H1 (cell line): ENCODE results near the gene MYO16. TPM values are rescaled to one million over a fixed set of nuclear protein-coding genes. Genes with fewer than 3 reads are reported as not detected.

Experiments used
- CTCF ChIA-PET: fragments of 300-600 bp; sonication (Branson Sonifier 250); formaldehyde crosslinking; loops from one replicate; lab custom pipeline; 2021; ENCODE audit not compliant: partially characterized antibody; lab: Charles Lee
- POLR2A ChIA-PET: fragments of 300-600 bp; sonication (Branson Sonifier 250); formaldehyde crosslinking; loops from one replicate; lab custom pipeline; 2021; ENCODE audit warnings: inconsistent platforms; ENCODE audit not compliant: partially characterized antibody; lab: Charles Lee
- DNase-seq, 2 experiments: peaks; one replicate each; pipeline versions ENCODE4 v3.0.0 to v3.0.0-alpha.2; 2010 to 2022; ENCODE audit warnings: low spot score in 2 of 2, low read depth in 1 of 2, mixed read lengths in 1 of 2
- FAIRE-seq: peaks from 2 replicates; lab custom pipeline; 2011; peaks lifted over from hg19 to GRCh38; lab: Jason Lieb, UNC
- H2AFZ ChIP-seq: 2 replicates; pipeline ENCODE4 v1.8.1; 2012; ENCODE audit warnings: low read length, inconsistent platforms
- H2AK5ac ChIP-seq: 2 replicates; pipeline ENCODE4 v1.6.1; 2013; ENCODE audit warnings: low read depth, low read length
- H2BK120ac ChIP-seq: replicated peaks from 2 replicates; pipeline ENCODE3; 2013; ENCODE audit warnings: low read depth, low read length, inconsistent platforms
- H2BK12ac ChIP-seq: 2 replicates; pipeline ENCODE4 v1.6.1; 2013; ENCODE audit warnings: low read depth, low read length
- H2BK15ac ChIP-seq: 2 replicates; pipeline ENCODE4 v1.6.1; 2013; ENCODE audit warnings: low read length
- H2BK20ac ChIP-seq: 2 replicates; pipeline ENCODE4 v1.6.1; 2013; ENCODE audit warnings: low read length
- H2BK5ac ChIP-seq: 2 replicates; pipeline ENCODE4 v1.6.1; 2013; ENCODE audit warnings: low read depth, low read length
- H3K14ac ChIP-seq: 2 replicates; pipeline ENCODE4 v1.6.1; 2013; ENCODE audit warnings: inconsistent platforms; ENCODE audit not compliant: insufficient read length
- H3K18ac ChIP-seq: 2 replicates; pipeline ENCODE4 v1.6.1; 2013; ENCODE audit warnings: low read length; ENCODE audit errors: extremely low read depth
- H3K23ac ChIP-seq: 2 replicates; pipeline ENCODE4 v1.6.1; 2013; ENCODE audit warnings: inconsistent platforms; ENCODE audit not compliant: insufficient read length
- H3K23me2 ChIP-seq: 2 replicates; pipeline ENCODE4 v1.6.1; 2013; ENCODE audit warnings: low read depth, low read length
- H3K27ac ChIP-seq: 2 replicates; pipeline ENCODE4 v1.6.1; 2011; ENCODE audit warnings: low read depth, low read length, inconsistent platforms
- H3K27me3 ChIP-seq, 4 experiments: replicated peaks in 1 of 4; 1 replicate in 1 of 4; 2 replicates in 3 of 4; pipeline versions ENCODE4 v1.6.1 to v1.8.1; 2011 to 2013; ENCODE audit warnings: low read length in 3 of 4, mild to moderate bottlenecking in 3 of 4, inconsistent platforms in 2 of 4, mixed read lengths in 2 of 4, moderate library complexity in 1 of 4; ENCODE audit not compliant: control insufficient read depth in 3 of 4, insufficient read depth in 3 of 4; ENCODE audit errors: extremely low read depth in 1 of 4
- H3K36me3 ChIP-seq, 4 experiments: 2 replicates each; pipeline versions ENCODE4 v1.6.1 to v1.8.1; 2011 to 2013; ENCODE audit warnings: mild to moderate bottlenecking in 4 of 4, low read length in 3 of 4, moderate library complexity in 2 of 4, control low read depth in 1 of 4, inconsistent platforms in 1 of 4; ENCODE audit not compliant: insufficient read depth in 4 of 4, control insufficient read depth in 2 of 4
- H3K4ac ChIP-seq: replicated peaks from 2 replicates; pipeline ENCODE3; 2013; ENCODE audit warnings: low read length, low read depth, mixed read lengths, inconsistent platforms; ENCODE audit not compliant: insufficient read length
- H3K4me1 ChIP-seq, 4 experiments: replicated peaks in 1 of 4; 1 replicate in 1 of 4; 2 replicates in 3 of 4; pipeline versions ENCODE4 v1.6.1 to v1.8.1; 2011 to 2013; ENCODE audit warnings: low read length in 3 of 4, inconsistent platforms in 2 of 4, mixed read lengths in 1 of 4; ENCODE audit not compliant: insufficient read depth in 4 of 4, control insufficient read depth in 3 of 4
- H3K4me2 ChIP-seq, 2 experiments: 2 replicates each; pipeline versions ENCODE4 v1.6.1 to v1.8.1; 2011 to 2013; ENCODE audit warnings: low read depth in 2 of 2, low read length in 2 of 2, control low read depth in 1 of 2, inconsistent platforms in 1 of 2, mild to moderate bottlenecking in 1 of 2; ENCODE audit not compliant: insufficient read depth in 1 of 2
- H3K4me3 ChIP-seq, 4 experiments: fragments of 200-600, 300-600 bp in 1 of 4; sonication (generic), shearing (Covaris generic), sonication (Bioruptor Twin) in 1 of 4; 2 replicates each; pipeline versions ENCODE4 v1.5.1 to v1.8.1; 2011 to 2016; ENCODE audit warnings: low read length in 4 of 4, low read depth in 3 of 4, control low read depth in 2 of 4, inconsistent platforms in 2 of 4, mild to moderate bottlenecking in 2 of 4, mixed read lengths in 1 of 4, moderate library complexity in 1 of 4; ENCODE audit not compliant: insufficient read depth in 2 of 4; ENCODE audit errors: extremely low read depth in 1 of 4
- H3K56ac ChIP-seq: replicated peaks from 2 replicates; pipeline ENCODE3; 2013; ENCODE audit warnings: low read depth, mild to moderate bottlenecking, mixed read lengths, low read length, inconsistent platforms; ENCODE audit not compliant: insufficient read length
- H3K79me1 ChIP-seq: 2 replicates; pipeline ENCODE4 v1.6.1; 2013; ENCODE audit warnings: low read depth, low read length, control low read depth
- H3K79me2 ChIP-seq, 2 experiments: 2 replicates each; pipeline versions ENCODE4 v1.6.1 to v1.8.1; 2012 to 2013; ENCODE audit warnings: low read length in 2 of 2, mild to moderate bottlenecking in 2 of 2, inconsistent platforms in 1 of 2; ENCODE audit not compliant: insufficient read depth in 2 of 2, control insufficient read depth in 1 of 2
- H3K9ac ChIP-seq, 4 experiments: replicated peaks in 1 of 4; 1 replicate in 1 of 4; 2 replicates in 3 of 4; pipeline versions ENCODE4 v1.6.1 to v1.8.1; 2011 to 2013; ENCODE audit warnings: low read depth in 3 of 4, low read length in 3 of 4, control low read depth in 2 of 4, mild to moderate bottlenecking in 2 of 4, moderate library complexity in 2 of 4, inconsistent platforms in 1 of 4; ENCODE audit errors: extremely low read depth in 1 of 4
- H3K9me3 ChIP-seq, 2 experiments: 2 replicates each; pipeline versions ENCODE4 v1.6.1 to v1.8.1; 2012 to 2013; ENCODE audit warnings: mild to moderate bottlenecking in 2 of 2, moderate library complexity in 2 of 2, control low read depth in 1 of 2, inconsistent platforms in 1 of 2, low read depth in 1 of 2, low read length in 1 of 2, mixed read lengths in 1 of 2; ENCODE audit not compliant: insufficient read depth in 2 of 2
- H4K20me1 ChIP-seq, 2 experiments: replicated peaks in 1 of 2; 2 replicates each; pipeline versions ENCODE3 to v1.8.1; 2011 to 2013; ENCODE audit warnings: inconsistent platforms in 2 of 2, low read length in 2 of 2, mild to moderate bottlenecking in 1 of 2; ENCODE audit not compliant: insufficient read depth in 2 of 2, control insufficient read depth in 1 of 2
- H4K5ac ChIP-seq: 2 replicates; pipeline ENCODE4 v1.6.1; 2013; ENCODE audit warnings: low read length, low read depth, mixed read lengths, inconsistent platforms; ENCODE audit not compliant: insufficient read length
- H4K8ac ChIP-seq: 2 replicates; pipeline ENCODE4 v1.8.0; 2013; ENCODE audit warnings: mild to moderate bottlenecking, moderate library complexity, low read length, inconsistent platforms; ENCODE audit not compliant: insufficient read depth; ENCODE audit errors: extremely low read depth
- H4K91ac ChIP-seq: replicated peaks from 2 replicates; pipeline ENCODE3; 2013; ENCODE audit warnings: low read length, mixed read lengths, inconsistent platforms; ENCODE audit not compliant: insufficient read length
- BCL11A ChIP-seq, 2 experiments: IDR thresholded peaks; one replicate each; pipeline ENCODE4 v1.6.1; 2011; ENCODE audit warnings: low read depth in 2 of 2, low read length in 2 of 2, mild to moderate bottlenecking in 2 of 2
- HDAC2 ChIP-seq, 2 experiments: fragments of 300-600 bp in 1 of 2; sonication (generic) in 1 of 2; IDR thresholded peaks; 2 replicates each; pipeline ENCODE4 v1.6.1; 2011 to 2012; ENCODE audit warnings: low read depth in 2 of 2, low read length in 2 of 2, mild to moderate bottlenecking in 2 of 2, moderate library complexity in 2 of 2, borderline replicate concordance in 1 of 2, inconsistent platforms in 1 of 2
- POLR2AphosphoS5 ChIP-seq: IDR thresholded peaks from 2 replicates; pipeline ENCODE4 v1.6.1; 2011; ENCODE audit warnings: low read depth, low read length
- SRF ChIP-seq: IDR thresholded peaks from 2 replicates; pipeline ENCODE4 v1.6.1; 2011; ENCODE audit warnings: mild to moderate bottlenecking, low read depth, low read length, moderate library complexity
- WGBS, 2 experiments: shearing (Covaris generic) in 1 of 2; methylation state at CpG; one replicate each; pipeline versions ENCODE4 v1.1.6 to v1.1.7; 2013 to 2015; ENCODE audit warnings: low lambda C conversion rate in 2 of 2, mixed read lengths in 2 of 2, inconsistent platforms in 1 of 2, low coverage in 1 of 2, missing lambda C conversion rate in 1 of 2; ENCODE audit not compliant: insufficient replicate concordance in 2 of 2, insufficient coverage in 1 of 2, insufficient read length in 1 of 2; ENCODE audit errors: extremely low coverage in 1 of 2, missing lambda C conversion rate in 1 of 2; 5-methylcytosine and 5-hydroxymethylcytosine counted together
- polyA plus RNA-seq, 7 experiments: library from polyadenylated mRNA; depleted of rRNA in 3 of 7; stranded (reverse) in 5 of 7; unstranded in 2 of 7; fragments of >200 nt in 5 of 7; fragments of 200-250 nt in 2 of 7; gene quantifications; 1 replicate in 5 of 7; 2 replicates in 1 of 7; 4 replicates in 1 of 7; pipeline versions ENCODE4 v1.2.1 to v1.2.3, GENCODE V29; 2011 to 2013; ENCODE audit warnings: missing spikeins in 2 of 7, mixed read lengths in 2 of 7
- total RNA-seq: library from RNA; stranded (reverse); fragmentation: NEBNext Ultra II Directional; extraction: Animal tissue kit (Norgen Biotek cat#: 25700); gene quantifications from 2 replicates; pipeline ENCODE4 v1.2.1, GENCODE V29; 2021

The MYO16 gene
- total and polyA plus RNA-seq, 2 of the 8 experiments (the other 6 are each of a cell fraction or from before 2014, with no cell fraction given), result 0.02 to 0.22 TPM

DNA sequence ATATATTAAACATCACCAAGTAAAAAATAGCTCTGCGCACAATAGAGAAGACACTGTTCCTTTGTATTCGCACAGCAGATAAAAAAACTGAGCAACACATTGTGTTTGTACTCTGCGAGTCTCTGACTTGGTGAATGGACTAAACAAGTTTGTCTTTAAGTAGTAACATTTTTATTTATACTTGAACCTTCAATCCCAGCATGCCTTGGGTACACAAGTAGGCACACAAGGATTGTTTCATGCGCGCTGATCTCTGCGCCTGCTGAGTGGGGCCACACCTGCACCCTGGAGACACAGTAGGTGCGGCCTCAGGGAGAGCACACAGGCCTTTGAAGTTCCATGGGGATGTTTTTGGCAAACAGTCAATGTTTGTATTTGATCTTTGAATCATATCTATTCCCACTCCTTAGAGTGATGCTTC is 318.9 kb downstream of the MYO16 start:
- Histone ChIP-seq H4K8ac (no peak overlapping the region), H3K23me2 (no peaks in the 10 kb centered on the region), H3K4ac (no peak overlapping the region), H4K5ac (no peak overlapping the region), H3K4me1 (no peaks in the 10 kb centered on the region), H3K27me3 (no peaks in the 10 kb centered on the region), H2AK5ac (no peak overlapping the region), H3K36me3 (no peaks in the 10 kb centered on the region), H2AFZ (no peak overlapping the region), H2BK15ac (no peak overlapping the region), H3K18ac (no peak overlapping the region), H3K14ac (no peak overlapping the region), H2BK5ac (no peak overlapping the region), H3K23ac (no peak overlapping the region), H2BK20ac (no peak overlapping the region), H3K79me1 (no peaks in the 10 kb centered on the region), H3K79me2 (no peaks in the 10 kb centered on the region), H4K20me1 (no peaks in the 10 kb centered on the region), H3K56ac (no peak overlapping the region), H3K4me2 (no peak overlapping the region), H3K9me3 (no peaks in the 10 kb centered on the region), H3K4me3 (no peak overlapping the region), H4K91ac (no peak overlapping the region), H2BK120ac (no peak overlapping the region), H2BK12ac (no peak overlapping the region), H3K27ac (no peak overlapping the region), H3K9ac (no peak overlapping the region)
- FAIRE-seq (no peak), DNase-seq (no peak)
- ChIA-PET CTCF (no interaction called here), POLR2A (no interaction called here)
- 85% methylated on average over 7 of the region's 7 CpGs; no CpG with 5 or more reads in 1 of the 2 experiments for WGBS, 2 experiments
- no peak for TF ChIP-seq POLR2AphosphoS5
- no peak for TF ChIP-seq SRF
- no peak for TF ChIP-seq HDAC2 (IDR thresholded peaks at IDR 0.05; ENCODE audit: borderline replicate concordance in 1 of 2, low read depth in 2 of 2, low read length in 2 of 2)
- no peak for TF ChIP-seq BCL11A (IDR thresholded peaks at IDR 0.05; ENCODE audit: low read depth in 2 of 2, low read length in 2 of 2)
